ENCODE results near the gene ARHGAP5.
A peak's percentile ranks its signal among the peaks of the same experiment; 100 is the strongest.

The ARHGAP5 gene, protein sequence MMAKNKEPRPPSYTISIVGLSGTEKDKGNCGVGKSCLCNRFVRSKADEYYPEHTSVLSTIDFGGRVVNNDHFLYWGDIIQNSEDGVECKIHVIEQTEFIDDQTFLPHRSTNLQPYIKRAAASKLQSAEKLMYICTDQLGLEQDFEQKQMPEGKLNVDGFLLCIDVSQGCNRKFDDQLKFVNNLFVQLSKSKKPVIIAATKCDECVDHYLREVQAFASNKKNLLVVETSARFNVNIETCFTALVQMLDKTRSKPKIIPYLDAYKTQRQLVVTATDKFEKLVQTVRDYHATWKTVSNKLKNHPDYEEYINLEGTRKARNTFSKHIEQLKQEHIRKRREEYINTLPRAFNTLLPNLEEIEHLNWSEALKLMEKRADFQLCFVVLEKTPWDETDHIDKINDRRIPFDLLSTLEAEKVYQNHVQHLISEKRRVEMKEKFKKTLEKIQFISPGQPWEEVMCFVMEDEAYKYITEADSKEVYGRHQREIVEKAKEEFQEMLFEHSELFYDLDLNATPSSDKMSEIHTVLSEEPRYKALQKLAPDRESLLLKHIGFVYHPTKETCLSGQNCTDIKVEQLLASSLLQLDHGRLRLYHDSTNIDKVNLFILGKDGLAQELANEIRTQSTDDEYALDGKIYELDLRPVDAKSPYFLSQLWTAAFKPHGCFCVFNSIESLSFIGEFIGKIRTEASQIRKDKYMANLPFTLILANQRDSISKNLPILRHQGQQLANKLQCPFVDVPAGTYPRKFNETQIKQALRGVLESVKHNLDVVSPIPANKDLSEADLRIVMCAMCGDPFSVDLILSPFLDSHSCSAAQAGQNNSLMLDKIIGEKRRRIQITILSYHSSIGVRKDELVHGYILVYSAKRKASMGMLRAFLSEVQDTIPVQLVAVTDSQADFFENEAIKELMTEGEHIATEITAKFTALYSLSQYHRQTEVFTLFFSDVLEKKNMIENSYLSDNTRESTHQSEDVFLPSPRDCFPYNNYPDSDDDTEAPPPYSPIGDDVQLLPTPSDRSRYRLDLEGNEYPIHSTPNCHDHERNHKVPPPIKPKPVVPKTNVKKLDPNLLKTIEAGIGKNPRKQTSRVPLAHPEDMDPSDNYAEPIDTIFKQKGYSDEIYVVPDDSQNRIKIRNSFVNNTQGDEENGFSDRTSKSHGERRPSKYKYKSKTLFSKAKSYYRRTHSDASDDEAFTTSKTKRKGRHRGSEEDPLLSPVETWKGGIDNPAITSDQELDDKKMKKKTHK (N-terminal part only)

DNA sequence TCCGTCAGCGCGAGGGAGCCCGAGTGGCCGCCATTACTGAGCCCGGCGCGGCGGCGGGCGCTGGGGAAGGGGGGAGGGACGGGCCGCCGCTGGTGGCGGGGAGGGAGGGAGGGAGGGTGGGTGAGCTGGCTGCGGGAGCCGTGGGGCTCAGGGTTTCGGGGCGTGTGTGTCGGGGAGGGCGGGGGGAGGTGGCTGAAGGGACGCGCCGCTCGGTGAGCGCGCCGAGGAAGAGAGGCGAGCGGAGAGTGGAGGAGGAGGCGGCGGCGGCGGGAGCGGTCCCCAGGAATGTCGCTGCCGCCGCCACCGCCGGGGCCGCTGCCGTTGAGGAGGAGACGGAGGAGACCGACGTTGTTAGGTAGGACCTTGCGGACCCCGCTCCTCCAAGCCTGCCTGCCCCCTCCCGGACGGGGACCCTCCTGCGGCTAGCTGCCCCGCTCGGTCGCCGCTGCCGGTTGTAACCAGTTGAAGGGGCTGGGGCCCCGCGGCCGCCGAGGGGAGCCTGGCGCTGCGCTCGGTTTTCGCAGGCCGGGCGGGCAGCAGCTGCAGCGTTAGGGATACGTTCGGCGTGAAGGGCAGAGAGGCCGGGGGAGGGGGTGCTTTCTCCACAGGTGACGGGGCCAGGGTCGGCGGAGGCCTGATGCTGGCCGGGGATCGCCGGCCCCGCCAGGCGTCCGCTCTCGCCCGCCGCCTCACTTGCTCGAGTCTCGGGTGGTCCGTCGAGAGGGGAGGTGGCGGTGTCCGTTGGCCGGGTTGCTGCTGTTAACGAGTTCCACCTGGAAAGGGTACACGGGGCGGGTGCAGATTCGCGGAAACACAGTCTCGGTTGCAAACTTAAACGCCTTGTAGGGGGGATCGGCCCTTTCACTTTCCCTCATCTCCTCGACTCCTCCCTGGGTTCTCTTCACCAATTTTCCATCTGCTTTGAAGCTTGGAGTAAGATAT is at the start of gene ARHGAP5:
TSS of gene ARHGAP5 (plus strand) at position 224 of the 942 bp plus-strand sequence. CDS start 13,366 bp downstream, outside the sequence.
- peak; percentile 48 to 64 for DNase-seq

DNA sequence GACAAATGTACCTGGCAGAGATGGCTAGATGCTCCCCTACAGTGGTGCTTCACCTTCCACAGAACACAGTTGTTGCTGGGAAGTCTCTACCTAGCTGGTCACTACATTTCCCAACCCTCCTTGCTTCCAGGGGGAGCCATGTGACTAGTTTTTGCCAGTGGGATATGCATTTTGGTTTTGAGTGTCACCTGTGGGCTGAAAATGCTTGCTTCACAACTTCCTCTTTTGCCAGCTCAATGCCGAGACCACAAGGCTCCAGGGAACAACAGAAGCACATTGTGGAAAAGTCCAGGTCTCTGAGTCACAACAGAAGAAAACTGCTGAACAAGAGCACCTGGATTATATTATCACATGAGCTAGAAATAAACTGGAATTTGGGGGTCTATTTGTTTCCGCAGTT is 48.5 kb upstream of the ARHGAP5 start:
- DNase-seq, result no peak

DNA sequence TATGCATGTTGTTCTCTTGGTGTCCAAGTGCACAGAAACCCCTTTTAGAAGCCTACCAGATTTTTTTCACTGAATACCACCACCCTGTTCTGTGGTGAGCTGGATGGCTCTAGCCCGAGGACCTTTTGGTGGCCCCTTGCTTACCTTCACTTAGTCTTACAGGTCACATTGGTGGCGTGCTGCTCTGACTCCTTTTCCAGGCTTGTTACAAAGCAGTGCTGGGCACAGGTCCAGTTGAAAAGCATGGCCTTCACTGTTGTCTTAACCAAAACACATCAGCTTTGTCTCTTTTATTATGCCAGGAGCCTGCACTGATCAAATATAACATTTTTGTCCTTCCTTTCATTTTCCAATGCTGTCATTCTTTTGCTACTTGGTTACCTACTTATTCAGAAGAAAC is 43.6 kb upstream of the ARHGAP5 start:
- DNase-seq, result no peak

DNA sequence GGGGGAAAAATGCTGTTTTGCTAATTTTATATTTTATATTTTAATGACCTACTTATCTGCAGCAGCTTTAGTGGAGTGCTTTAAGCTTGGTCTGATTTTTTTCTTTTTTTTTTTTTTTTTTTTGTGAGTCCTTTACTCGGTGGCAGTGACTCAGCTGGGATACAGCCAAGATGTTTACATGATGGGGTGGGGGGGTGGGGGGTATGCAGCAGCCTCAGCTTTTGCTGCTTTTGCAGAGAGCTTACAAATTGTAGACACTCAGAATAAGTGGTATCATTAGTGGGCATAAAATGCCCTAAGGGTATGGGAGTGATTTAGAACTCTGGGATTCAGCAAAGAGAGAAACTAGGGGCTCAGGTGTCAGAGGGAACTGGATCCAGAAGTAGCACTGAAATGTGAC is 38.2 kb upstream of the ARHGAP5 start:
- DNase-seq, result no peak

DNA sequence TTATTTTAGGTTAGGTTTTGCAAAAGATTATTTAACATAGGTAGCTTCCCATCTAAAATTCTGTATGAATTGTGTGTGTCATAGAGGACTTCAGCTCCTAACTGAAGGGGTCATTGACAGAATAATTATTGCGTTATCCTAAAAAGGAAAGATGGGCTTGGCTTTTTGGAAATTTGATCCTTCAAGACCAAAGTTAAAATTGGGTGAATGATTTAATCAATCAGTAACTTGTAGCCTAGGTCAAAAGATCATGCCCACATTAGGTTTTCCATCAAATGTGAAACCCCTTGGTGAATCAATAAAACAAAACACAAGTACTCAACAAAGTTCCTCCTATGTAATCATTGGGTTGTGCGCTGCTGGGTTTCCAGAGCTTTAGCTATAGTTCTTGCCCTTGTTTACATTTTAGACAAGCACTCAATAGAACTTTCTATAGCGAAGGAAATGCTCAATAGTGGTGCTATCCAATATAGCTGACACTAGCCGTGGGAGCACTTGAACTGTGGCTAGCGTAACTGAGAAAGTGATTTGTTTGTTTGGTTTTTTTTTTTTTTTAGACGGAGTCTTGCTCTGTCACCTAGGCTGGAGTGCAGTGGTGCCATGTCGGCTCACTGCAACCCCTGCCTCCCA is 37.6 kb upstream of the ARHGAP5 start:
- DNase-seq, result no peak

DNA sequence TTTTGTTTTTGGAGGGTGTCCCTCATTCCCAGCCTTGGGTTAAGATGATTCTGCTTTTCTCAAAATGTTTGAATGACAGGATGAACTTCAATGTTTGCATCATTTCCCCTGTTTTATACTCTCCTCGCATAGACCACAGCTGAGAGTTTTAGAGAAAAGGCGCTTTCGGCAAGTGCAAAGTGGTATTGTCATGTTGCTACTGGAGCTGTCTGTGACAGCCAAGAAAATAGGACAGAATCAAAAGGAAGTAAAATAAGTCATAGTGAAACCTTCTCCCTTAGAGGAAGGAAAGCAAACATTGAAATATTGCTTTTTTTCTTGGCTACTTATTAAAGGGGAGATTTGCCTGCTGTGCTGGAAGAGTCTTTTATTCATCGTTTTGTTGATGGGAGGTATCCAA is 33.5 kb upstream of the ARHGAP5 start:
- no peak for DNase-seq

DNA sequence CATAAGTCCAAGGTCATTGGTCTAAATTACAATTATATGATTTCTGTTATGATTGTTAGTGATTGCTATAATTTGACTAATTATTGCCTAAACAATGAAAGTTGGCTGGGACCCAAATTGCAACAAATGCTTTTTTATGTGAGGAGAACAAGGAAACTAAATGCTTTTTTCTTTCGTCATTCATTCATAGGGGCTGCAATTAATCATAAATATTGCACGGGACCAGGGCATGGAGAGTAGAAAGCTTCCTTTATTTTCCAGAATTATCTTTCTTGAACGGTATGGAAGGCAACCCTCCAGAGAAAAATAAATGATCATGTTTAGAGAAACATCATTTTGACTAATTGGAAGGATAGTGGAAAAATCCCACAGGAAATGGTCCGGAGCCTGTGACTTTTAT is 32.6 kb upstream of the ARHGAP5 start:
- DNase-seq, result no peak

DNA sequence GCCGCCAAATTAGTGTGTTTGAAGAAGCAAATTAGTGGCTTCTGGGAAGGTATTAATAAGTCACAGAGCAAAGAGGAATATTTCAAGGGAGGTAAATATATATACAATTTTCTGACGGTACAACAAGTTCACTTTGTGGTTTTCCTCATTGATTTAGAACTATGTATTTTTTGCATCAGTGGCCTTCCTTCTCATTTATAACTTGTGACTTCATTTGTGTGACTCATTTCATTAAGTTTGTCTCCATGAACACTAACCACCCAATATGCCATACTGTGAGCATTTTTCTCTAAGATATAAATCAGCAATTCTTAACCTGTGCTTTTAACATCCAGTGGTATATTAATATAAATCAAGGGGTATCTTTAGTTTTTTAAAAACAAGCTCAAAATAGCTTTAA is 29.3 kb upstream of the ARHGAP5 start:
- DNase-seq, result no peak

DNA sequence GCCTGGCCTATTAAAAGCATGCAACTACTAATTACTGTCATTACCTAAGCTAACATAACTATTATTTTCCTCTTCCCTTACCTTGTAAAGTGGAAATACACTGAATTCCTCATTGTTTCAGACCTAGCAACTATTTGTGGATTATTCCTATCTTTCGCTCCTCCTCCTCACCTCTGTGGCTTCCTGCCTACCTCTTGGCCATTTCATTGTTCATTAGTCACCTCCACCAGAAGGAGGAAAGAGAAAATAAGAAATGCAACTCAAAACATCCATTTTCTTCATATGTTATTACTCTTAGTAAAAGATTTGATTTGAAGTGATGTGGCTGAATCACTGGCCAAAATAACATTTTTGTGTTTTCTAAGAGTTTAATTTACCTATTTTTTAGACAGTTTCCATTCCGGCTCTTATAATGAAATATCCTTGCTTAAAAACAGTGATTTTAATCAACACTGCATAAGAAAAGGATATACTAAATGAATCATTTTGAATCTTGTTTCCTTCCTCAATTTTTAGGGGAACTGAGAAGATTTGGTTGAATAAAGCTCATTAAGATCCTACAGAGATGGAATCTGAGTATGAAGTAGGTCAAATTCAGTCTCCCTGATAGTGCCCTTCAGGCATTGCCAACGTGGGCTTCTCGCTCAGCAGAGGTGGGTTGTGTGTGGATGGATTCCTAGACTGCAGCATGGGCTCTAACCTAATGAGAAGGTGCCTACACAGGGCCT is 27.6 kb upstream of the ARHGAP5 start:
- DNase-seq, result no peak

DNA sequence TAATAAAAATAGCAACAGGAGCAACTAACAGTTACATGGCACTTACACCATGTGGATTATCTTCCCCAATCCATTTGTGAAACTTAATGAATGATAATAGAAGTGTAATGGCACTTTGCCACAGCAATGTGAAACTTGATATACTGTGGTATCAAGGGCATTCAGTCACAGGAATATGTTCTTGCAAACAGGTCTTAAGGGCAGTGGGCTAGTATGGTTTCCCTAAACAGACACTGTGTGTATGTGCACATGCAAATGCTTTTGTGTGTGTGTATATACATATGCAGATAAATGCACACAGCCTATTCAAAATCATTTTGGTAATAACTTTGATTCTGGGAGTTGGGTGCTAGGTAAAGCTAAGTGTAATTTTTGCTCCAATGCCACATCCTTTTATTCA is 26.2 kb upstream of the ARHGAP5 start:
- DNase-seq, result no peak

DNA sequence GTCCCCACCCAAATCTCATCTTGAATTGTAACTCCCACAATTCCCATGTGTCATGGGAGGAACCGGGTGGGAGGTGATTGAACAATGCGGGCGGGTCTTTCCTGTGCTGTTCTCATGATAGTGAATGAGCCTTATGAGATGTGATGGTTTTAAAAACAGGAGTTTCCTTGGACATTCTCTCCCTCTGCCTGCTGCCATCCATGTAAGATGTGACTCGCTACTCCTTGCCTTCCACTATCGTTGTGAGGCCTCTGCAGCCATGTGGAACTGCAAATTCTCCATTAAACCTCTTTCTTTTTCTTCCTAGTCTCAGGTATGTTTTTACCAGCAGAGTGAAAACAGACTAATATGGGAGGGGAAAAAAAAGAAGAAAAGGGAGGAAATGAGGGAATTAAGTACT is 22.6 kb upstream of the ARHGAP5 start:
- no peak for DNase-seq

DNA sequence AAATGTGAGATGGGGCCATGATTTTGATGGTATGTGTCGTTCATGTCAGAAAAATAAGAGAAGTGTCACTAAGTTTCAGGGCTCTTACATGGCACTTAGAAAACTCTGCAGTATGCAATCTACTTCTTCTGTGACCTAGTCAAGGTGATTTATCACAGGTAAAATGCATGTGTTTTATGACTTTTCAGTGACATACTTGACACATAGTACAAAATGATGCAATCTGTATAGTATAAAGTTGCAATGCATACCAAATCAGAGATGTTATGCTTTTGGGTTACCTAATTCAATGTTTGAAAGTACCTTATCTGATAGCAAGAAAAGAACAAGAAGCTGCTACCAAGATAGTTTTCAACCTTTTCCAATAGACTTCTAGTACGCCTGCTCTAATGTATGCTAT is 21.9 kb upstream of the ARHGAP5 start:
- no peak for DNase-seq

DNA sequence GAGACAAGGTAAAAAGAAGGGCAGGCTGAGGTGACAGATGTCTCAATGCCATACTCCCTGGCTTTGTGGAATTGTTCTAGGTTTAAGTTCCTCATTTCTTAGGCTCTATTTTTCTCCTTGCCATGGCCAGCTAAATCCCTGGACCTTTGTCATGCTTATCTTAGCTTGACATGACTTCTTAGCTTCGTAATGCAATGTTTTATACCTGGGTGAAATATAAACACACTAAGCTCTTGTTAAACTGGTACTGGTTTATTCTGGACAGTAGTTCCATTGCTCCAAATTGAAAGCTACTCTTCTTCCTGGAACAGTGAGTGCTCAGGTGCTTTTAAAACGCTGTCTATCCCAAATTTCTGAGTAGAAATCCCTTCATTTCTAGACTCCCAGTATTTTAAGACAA is 17.4 kb upstream of the ARHGAP5 start:
- DNase-seq, result no peak

DNA sequence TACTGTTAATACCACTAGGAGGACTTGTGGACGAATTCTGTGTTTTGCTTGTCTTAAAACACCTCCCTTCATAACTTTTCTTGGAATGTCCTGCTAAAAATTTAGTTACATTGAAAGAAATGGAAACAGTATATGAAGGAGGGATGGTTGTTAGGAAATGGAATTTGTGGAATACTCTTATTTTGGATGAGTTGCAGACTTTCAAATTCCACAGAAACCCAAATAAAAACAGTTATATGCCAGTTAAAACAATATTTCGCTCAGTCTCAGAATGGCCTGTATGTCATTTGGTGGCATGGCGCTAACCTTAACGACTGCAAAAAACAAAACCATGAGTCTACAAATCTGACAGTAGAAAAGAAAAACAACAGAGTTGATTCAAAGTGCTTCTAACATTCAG is 12.2 kb upstream of the ARHGAP5 start:
- no peak for DNase-seq

DNA sequence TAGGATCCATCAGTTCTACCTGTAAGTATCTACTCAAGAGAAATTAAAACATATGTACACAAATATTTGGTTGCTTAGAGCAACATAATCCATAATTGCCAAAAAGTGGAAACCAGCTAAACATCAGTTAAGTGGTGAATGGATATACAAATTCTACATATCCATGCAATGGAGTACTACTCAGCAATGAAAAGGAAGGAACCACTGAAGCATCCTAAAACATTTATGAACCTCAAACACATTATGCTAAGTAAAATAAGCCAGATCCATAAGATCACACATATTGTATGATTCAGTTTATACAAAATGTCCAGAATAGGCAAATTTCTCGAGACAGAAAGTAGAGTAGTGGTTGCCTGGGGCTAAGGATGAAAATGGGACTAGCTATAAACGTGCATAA is 8.4 kb upstream of the ARHGAP5 start:
- no peak for DNase-seq

DNA sequence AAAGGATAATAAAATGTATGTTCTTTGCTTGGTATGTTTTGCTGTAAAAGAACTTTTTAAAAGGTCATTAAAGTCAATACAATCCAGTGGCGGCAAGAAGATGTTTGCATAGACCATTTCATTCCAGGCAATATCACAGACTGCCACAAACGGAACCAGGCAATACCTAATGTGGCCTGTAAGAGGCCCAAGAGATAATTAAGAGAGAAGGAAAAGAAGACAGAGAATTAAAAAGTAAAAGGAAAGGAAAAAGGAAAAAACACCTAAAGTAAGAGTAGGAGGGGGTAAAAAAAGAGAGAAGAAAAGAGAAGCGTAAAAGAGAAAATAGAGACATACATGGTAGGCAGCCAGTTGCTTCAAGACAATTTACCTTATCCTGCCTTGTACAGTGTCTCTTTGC is 6.8 kb upstream of the ARHGAP5 start:
- DNase-seq, result no peak

DNA sequence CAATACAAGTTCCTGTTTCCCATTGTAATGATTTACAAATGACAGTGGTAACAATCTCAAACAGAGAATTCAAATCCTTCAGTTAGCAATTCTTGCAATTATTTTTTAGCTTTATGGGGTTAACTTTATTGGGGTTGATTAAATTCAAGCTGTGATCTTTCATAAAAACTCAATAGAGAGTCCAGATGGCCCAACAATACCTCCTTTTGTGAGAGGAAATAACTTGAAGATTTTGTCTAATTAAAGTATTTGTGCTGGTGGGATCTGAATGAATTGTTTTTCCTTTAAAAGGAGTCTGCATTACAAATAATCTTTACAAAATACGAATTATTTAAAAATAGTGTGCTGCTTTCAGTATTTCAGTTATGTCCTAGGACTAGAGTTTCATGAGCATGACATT is 4.4 kb upstream of the ARHGAP5 start:
- no peak for DNase-seq

DNA sequence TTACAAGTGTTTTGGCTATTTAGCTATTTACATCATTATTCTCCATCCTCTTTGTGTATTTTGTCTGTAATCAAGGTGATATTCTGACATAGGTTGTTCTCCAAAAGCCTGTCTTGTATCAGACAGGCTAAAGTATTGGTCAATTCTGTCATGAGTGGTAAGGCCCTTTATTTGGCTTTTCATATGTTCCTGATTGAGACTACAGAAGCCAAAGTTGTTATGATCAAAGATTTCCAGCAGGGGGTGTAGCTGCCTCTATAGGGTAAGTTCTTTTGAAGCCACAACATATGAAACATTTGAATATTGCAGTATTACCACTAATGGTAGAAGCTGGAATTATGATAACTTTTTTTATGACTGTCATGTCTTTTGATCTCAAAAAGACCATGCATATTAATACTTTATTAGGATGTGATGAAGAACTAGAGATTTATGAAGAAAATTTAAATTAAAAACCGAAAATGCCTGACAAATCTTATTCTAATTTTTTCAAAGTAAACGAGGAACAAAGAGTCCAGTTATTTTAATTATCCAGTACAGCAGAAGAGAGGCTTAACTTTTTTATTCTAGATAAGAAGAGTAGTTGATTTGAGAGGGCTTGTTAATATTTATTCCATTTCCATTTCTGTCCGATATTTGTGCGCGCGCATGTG is 3.4 kb upstream of the ARHGAP5 start:
- DNase-seq, result peak; percentile 87

DNA sequence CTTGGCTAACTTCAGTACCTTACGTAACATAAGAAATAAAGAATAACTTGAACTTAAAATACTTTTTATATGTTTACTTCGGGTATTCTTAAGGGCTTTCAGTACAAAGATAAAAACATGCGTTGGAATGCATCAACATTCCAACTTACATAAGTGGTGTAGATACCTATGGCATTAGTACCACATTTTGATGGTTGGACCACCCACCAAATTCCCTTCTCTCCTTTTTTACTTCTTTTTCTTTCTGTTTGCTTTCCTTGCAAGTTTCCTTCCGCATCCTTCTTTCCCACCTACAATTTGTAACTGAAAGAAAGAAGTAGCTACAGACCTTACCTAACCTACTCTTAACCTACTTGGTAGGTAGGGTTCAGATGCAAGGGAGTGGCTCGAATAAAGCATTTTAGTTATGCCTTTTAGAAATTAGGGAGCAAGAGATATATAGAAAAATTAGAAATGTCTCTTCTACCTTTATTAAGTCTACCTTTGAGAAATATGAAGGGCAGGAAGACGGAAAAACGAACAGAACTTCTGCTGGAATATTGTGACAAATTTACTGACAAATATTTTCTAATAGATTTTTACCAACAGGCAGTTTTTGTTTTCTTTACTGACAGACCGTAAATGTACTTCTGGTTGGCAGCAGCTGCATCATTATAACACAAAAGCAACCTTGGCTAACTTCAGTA is 2.1 kb upstream of the ARHGAP5 start:
- DNase-seq, result no peak

Measured in SHP77 (cell line).